ENCODE results near the gene KRTAP5-7.
"Not testable (repeated sequence)": the region's sequence is repeated elsewhere in the genome, so short reads cannot be mapped to it uniquely, and the experiment has no call there.

Gene KRTAP5-7

GRCh38 chr11:71535825-71536224 lies 8.8 kb downstream of the KRTAP5-7 start:
- no peak for DNase-seq

DNA sequence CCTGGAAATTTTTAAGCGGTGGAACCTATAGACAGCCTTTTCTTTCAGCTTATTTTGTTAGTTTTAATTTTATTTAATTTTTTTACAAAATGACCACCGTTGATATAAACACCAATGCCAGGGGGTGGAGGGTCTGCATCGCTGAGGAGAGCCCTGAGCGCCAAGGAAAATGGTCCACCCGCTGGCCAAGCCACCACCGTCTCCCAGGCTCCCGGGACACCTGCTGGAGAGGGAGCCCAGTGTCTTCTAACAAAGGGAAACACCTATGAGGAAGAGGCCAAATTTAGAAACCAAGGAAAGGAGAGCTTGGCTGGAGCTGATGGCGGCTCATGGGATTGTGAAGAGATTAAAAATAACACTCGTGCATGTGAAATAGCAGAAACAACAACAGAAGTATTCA lies 10.5 kb downstream of the KRTAP5-7 start:
- DNase-seq, result no peak

DNA sequence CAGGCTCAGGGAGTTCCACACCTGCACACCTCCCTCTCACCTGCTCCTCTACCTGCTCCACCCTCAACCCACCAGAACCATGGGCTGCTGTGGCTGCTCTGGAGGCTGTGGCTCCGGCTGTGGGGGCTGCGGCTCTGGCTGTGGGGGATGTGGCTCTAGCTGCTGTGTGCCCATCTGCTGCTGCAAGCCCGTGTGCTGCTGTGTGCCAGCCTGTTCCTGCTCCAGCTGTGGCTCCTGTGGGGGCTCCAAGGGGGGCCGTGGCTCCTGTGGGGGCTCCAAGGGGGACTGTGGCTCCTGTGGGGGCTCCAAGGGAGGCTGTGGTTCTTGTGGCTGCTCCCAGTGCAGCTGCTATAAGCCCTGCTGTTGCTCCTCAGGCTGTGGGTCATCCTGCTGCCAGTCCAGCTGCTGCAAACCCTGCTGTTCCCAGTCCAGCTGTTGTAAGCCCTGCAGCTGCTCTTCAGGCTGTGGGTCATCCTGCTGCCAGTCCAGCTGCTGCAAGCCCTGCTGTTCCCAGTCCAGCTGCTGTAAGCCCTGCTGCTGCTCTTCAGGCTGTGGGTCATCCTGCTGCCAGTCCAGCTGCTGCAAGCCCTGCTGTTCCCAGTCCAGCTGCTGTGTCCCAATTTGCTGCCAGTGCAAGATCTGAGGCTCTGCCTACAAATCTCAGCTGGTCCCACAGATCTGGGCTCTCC lies 11.1 kb downstream of the KRTAP5-7 start, which contains the start of gene KRTAP5-8:
KRTAP5-8 (plus strand) TSS at position 49 of the 689 bp plus-strand sequence; CDS start at position 80, 31 bp downstream.
- DNase-seq, result not testable (repeated sequence)

DNA sequence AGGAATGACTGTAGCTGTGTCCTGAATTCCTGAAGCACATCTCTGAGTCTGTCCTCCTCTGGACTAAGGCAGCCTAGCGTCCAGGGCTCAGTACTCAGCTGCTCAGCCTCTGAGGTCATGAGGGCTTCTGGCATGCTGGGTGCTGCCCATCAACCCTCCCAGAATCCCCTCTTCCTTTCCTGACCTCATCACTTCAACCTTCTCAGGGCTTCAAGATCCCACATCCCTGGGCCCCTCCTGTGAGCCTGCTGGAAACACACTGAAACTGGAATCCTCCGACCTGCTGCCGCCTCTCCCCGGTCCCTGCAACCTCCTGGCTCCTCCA lies 11.6 kb downstream of the KRTAP5-7 start:
- DNase-seq, result no peak

- no peak for DNase-seq
These were observed 11.9 kb downstream of the KRTAP5-7 start for GRCh38 chr11:71539017-71539416.

- DNase-seq, result not testable (repeated sequence)
These were observed 12.9 kb downstream of the KRTAP5-7 start for GRCh38 chr11:71539971-71540370.

- DNase-seq, result not testable (repeated sequence)
These were observed 13.6 kb downstream of the KRTAP5-7 start for GRCh38 chr11:71540521-71541304.

DNA sequence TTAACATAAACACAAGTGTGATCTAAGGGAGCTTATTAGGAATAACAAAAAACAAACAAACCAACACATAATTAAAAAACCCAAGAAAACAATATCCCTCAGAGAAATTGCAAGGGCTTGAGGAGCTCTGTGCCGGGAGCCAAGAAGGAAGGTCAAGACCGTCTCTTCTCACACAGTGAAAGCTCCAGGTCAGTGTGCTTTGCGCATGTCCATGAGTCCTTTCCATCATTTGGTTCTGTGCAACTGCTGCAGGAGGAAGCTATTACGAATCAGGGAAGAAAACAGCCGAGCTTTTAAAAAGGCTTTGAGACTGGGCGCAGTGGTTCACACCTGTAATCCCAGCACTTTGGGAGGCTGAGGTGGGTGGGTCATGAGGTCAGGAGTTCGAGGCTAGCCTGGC lies 15.3 kb downstream of the KRTAP5-7 start:
- no peak for DNase-seq

DNA sequence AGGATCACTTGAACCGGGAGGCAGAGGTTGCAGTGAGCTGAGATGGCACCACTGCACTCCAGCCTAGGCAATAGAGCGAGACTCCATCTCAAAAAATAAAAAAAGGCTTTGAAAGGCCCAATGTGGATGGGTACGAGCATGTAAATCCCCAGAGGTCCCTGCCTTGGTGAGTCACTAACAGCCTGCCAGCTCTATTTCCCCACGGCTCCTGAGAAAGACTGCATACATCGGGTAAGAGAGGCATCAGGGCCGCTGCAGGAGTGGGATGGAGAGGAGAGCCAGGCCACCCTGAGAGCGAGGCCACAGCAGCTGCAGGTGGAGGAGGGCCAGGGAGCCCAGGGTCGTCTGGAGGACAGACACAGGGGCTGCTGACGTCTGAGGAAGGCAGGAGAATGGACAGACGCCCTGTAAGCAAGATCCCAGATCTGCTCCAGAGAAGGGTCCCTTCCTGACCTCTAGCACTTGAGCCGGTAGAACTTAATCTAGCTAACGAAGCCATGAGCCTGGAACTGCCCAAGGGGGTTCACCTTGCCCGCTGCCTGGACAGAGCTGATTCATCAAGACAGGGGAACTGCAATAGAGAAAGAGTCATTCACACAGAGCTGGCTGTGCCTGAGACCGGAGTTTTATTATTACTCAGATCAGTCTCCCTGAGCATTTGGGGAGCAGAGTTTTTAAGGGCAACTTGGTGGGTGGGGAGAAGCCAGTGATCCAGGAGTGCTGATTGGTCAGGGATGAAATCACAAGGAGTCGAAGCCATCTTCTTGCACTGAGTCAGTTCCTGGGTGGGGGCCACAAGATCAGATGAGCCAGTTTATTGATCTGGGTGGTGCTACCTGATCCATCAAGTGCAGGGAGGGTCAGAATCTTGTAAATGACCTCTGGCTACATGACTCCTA lies 16.1 kb downstream of the KRTAP5-7 start:
- DNase-seq, result no peak

- no peak for DNase-seq
These were observed 16.8 kb downstream of the KRTAP5-7 start for GRCh38 chr11:71543866-71544265.

DNA sequence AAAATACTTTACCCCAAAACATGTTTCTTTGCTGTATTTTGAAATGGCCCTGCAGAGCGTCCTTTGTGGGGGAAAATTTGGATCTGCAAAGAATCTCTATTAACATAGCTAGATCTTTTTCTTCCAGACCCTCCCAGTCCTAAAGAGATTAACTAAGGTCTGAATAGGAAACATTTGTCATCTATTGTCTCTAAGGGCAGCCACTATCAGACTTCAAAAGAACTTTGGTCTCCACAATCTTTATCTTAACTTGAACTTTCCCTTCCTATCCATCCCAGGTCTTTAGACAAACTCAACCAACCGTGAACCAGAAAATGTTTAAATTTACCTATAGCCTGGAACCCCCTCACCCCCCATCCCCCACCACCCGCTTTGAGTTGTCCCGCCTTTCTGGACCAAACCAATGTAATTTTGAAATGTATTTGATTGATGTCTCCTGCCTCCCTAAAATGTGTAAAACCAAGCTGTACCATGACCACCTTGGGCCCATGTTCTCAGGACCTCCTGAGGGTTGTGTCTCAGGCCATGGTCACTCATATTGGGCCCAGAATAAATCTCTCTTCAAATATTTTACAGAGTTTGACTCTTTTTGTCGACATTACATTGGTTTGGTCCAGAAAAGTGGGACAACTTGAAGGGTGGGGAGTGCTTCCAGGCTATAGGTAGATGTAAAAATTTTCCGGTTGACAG lies 17.6 kb downstream of the KRTAP5-7 start:
- DNase-seq, result no peak

DNA sequence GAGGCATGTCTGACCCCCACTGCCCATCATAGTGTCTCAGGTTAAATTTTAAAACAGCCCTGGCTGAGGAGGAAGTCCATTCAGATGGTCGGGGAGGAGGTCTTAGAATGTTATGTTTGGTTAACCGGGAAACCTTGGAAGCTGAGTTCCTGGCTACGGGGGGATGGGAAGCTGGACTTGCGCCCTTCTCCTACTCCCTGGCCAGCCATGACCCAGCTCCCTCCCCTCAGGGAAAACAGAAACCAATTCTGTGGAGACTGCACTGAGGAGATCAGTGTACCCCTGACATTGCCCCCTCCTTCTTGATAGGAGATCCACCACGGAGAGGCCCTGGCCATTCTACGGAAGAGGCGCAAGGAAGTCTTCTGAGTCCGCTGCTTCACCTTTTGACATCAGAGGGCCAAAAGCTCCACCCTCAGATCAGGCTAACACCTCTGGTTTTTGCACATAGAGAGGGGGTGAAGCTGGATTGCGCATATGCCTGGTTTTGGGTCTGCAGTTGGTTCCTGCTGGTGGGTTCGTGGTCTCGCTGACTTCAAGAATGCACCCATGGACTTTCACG lies 18.4 kb downstream of the KRTAP5-7 start:
- DNase-seq, result no peak

DNA sequence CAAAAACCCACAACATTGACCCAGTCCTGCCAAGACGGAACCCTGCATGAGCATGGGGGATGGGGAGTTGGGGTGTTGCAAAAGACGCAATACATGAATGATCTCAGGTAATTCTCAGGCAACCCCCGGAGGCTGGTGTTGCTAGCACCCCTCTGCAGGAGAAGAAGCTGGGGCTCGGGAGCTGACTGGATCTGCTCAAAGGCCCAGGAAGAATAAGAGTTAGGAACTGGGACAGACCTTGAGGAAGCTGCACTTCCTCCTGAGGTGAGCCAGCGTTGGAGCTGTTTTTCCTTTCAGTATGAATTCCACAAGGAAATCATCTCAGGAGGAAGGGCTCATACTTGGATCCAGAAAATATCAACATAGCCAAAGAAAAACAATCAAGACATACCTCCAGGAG lies 21.1 kb downstream of the KRTAP5-7 start, which contains the start of gene KRTAP5-9:
KRTAP5-9 (plus strand) TSS at position 301 of the 400 bp plus-strand sequence. CDS start 238 bp downstream, outside the sequence.
- no peak for DNase-seq

DNA sequence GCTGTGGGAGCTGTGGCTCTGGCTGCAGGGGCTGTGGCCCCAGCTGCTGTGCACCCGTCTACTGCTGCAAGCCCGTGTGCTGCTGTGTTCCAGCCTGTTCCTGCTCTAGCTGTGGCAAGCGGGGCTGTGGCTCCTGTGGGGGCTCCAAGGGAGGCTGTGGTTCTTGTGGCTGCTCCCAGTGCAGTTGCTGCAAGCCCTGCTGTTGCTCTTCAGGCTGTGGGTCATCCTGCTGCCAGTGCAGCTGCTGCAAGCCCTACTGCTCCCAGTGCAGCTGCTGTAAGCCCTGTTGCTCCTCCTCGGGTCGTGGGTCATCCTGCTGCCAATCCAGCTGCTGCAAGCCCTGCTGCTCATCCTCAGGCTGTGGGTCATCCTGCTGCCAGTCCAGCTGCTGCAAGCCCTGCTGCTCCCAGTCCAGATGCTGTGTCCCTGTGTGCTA lies 21.7 kb downstream of the KRTAP5-7 start:
- no peak for DNase-seq

DNA sequence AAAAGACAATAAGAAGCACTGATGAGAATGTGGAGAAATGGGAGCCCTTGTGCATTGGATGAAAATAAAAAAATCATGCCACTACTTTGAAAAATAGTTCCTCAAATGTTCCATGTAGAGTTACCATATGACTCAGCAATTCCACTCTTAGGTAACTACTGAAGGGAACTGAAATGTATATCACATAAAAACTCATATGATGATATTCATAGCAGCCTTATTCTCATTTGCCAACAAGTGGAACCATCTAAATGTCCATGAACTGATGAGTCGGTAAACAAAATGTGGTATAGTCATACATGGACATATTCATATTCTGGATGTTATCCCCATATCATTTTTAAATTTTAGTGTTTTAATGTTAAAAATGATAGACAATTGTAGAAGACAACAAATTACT lies 24.6 kb downstream of the KRTAP5-7 start:
- no peak for DNase-seq

DNA sequence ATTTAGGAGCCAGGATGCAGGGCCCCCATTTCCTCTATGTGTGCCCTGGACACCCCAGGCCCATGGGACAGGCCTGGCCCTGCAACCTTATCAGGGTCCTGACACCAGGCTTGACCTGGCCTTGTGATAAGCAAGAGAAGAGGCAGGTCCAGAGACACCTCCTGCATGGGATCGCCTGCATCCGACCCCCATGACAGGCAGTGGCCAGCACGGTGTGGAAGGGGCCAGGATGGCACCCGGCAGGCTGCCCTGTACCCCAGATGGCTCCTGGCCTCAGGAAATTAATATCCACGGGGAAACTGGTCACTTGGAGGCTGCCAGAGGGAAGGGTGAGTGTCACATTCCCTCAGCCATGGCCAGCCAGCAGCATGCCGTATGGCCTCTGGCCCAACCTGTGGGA lies 27.9 kb downstream of the KRTAP5-7 start:
- DNase-seq, result no peak

DNA sequence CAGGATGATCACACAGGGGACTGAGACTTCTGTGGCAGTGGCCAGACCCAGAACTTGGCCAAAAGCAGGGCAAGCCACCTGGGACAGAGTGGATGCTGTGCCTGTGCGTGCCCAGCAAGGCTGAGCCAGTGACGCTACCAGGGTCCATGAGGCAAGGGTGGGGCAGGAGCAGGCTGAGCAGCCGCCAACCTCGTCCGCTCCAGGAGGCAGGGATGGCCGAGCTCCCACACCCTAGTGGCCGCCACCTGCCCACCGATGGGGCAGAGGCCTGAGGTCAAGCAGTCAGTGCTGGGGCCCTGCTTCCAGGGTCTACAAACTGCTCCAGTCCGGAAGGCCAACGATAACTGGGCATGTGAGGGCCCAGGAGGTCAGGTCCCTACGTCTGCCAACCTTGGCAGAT lies 28.4 kb downstream of the KRTAP5-7 start:
- no peak for DNase-seq

DNA sequence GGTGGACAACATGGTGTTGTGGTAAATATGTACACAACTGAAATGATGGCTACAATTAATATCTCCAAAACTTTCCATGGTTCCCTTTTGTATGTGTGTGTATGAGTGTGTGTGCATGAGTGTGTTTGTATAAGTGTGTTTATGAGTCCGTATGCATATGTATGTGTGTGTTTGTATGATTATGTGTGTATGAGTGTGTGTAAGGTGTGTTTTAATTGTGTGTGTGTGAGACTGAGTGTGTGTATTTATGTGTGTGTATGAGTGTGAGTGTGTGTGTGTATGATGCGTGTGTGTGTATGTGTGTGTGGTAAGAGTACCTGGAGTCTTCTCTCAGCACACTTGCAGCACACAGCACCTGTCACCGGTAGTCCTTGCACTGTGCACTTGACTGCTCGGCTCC lies 29.0 kb downstream of the KRTAP5-7 start:
- no peak for DNase-seq

DNA sequence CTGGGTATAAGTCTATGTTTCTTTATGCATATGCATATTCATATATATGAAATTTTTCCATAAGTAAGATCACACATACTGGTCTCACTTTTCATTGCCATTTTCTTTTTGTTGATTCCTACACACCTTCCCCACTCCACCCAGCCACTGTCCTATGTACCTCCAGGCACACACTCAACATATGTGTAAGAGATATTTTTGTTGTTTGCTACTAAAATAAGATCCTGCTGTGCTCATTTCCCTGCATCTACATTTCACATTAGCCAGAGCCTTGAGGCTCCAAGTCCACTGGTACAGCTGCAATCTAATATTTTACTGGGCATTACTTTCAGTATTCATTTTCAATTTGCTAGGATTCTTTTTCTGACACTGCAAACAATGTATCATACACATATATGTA lies 30.2 kb downstream of the KRTAP5-7 start:
- no peak for DNase-seq

DNA sequence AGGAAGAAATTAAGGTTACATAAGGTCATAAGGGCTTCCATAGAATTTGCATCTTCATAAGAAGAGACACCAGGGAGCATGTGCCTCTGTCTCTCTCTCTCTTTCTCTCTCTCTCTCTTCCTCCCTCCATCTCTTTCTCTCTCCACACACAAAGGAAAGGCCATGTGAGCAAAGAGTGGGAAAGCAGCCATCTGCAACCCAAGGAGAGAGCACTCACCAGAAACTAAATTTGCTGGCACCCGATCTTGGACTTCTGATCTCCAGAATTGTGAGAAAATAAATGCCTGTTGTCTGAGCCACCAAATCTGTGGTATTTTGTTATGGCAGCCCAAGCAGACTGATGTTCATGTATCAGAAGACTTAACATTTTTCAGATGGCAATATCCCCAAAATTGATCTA lies 31.9 kb downstream of the KRTAP5-7 start:
- DNase-seq, result peak; percentile 34

GRCh38 chr11:71562120-71562519 lies 35.1 kb downstream of the KRTAP5-7 start:
- no peak for DNase-seq

DNA sequence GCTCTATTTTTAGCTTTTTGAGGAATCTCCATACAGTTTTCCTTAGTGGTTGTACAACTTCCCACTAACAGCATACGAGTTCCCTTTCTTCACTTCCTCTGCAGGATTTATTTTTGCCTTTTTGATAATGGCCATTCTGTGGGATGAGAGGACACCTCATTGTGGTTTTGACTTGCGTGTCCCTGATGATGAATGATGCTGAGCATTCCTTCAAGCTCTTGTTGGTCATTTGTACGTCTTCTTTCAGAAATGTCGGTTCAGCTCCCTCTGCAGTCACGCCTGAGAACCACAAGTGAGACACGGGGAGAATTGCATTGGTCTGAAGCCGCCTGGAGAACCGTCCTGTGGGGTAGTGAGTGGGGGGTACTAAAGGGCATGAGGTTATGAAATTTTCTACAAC lies 36.3 kb downstream of the KRTAP5-7 start:
- peak; percentile 37 for DNase-seq

Measured in midbrain (tissue), 1 donor.